NCI-H446 (cell line): ENCODE measurements around the gene C3orf18.
"Not testable (repeated sequence)": the region's sequence is repeated elsewhere in the genome, so short reads cannot be mapped to it uniquely, and the experiment has no call there.

Experiments used
- DNase-seq, 2 experiments: peaks; one replicate each; lab custom pipeline; 2025; lab: John Stamatoyannopoulos, UW

The C3orf18 gene

DNA sequence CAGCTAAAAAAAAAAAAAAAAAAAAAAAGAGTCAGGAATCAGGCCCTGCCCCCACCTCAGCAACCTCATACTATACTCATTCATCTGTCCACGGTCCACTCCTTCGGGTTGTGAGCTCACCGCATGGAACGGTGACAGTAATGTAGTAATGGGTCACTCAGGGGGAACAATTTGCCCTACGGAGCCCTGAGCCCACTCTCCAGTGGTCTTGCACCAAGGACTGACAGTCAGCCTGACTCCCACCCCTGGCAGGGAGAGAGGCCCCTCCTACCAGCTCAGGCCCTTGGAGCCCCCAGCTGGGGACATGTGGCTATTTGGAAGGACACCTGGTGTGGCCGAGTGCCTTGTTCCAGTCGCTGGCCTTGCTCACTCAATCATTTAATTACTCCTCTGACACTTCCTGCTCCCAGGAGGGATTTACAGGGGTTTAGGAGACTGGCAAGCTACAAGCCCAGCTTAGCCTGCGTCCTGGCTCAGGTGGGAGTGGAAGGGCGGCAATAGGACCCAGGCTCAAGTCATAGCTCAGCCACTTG is 44.2 kb downstream of the C3orf18 start:
- DNase-seq = no peak

DNA sequence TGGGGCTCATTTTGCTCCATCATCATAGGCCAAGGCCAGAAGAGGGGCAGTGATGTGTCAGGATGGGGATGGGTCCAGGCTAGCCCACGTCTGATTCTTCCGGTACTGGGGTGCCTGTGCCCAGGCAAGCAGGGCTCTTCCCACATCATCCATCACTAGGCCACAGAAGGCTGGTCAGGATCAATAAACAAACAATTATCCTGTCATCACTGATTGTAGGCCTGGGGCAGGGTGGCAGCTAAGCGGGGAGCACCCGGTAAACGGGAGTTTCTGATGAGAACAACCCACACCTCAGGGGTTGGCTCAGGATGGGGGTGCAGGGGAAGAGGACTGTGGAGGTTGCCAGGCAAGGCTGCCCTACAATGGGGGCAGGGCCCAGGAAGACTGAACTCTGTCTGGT is 46.0 kb downstream of the C3orf18 start:
- DNase-seq = no peak

DNA sequence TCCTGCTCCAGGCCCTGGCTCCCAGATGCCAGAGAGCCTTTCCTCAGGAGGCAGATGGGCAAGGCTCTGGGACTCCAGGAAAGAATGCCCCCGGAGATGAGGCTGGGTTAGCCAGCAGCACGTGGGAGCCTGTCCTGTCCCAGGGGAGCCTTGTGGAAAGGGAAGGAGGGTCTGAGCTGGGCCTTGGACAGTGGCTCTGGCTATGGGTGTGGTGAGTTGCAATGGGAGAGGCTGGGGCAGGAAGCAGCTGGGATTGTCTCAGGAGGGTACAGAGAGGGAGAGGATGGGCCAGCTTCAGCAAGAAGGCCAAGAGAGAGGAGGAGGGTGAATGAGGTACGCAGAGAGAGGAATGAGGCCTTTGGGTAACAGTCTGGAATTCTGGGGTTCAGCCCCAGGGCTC is 46.7 kb downstream of the C3orf18 start:
- DNase-seq = no peak

DNA sequence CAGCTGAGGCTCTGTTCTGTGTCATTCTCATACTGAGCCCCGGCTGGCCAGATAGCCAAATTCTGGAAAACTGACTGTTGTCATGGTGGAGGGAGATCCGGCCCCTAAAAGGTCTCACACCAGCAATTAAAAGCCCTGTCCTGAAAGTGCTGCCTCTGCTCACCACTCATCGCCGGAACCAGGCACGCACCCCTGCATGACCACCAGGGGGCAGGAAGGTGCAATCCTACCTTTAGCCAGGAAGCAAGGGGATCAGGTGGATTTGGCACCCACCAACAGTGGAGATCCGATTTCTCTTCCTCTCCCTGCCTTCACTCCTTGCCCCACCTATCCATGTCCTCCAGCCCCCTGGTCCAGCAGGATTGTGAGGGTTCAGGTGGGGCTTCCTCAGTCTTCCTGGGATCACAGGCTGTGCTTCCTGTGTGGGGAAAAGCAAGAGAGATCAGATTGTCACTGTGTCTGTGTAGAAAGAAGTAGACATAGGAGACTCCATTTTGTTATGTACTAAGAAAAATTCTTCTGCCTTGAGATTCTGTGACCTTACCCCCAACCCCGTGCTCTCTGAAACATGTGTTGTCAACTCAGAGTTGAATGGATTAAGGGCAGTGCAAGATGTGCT is 48.0 kb downstream of the C3orf18 start:
- peak in 1 of 2 experiments; percentile 2 for DNase-seq

GRCh38 chr3:50518436-50518835 is 49.1 kb downstream of the C3orf18 start:
- DNase-seq = peak; percentile 5 to 74

DNA sequence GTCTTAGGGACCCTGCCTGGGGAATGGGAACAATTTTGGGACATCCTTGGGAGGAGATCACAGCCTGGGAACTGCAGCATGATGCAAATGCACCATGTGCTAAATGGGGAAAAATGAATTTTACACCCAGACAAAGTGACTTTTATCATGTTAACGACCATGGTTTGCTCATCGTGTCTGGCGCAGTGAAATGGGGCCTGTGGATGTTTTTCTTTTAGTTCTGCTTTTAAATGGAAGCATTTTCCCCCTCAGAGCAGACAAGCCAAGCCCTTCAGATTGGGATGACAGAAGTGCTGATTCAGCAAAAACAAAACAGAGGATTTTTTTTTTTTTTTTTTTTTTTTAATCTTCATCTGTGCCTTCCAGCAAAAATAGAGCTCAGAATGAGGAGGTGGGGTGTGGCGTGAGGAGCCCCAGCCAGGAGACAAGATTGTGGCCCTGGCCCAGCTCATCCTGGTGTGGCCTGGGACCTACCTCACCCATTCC is 49.8 kb downstream of the C3orf18 start:
- DNase-seq = no peak

DNA sequence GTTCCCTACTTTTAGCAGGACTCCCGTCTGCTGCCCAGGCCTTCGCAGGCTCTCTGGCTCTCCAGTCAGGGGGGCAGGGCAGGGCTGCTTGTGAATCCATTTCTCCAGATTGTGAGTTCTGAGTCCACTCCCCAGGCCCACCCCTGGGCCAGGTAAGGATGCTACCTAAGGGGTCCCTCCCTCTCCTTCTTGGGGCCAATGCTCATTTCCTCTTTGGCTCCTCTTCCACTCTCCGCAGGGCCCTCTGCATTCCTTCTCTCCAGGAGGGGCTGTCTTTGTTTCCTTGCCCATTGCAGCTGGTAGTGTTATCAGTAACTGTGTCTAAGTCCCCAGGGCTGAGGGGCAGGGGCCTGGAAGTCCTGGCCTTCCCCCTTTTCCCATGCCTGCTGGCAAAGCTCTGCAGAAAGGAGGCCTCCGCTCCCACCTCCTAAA is 51.1 kb downstream of the C3orf18 start:
- no peak for DNase-seq

GRCh38 chr3:50515565-50516439 is 51.7 kb downstream of the C3orf18 start:
- DNase-seq = peak in 1 of 2 experiments; percentile 3

DNA sequence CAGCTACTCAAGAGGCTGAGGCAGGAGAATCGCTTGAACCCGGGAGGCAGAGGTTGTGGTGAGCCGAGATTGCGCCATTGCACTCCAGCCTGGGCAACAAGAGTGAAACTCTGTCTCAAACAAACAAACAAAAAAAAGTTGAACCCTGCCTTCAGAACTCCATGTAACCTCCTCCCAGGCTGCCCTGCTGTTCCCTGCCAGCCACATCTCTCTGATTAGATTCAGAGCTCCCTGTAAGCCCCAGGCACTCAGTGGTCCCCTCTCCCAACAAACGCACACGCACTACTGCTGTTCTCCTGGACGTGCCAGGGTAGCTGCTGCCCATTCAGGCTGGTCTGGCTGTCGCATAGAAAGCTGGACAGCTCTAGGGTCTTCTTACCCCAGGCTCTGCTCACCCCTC is 54.6 kb downstream of the C3orf18 start:
- not testable (repeated sequence) for DNase-seq

DNA sequence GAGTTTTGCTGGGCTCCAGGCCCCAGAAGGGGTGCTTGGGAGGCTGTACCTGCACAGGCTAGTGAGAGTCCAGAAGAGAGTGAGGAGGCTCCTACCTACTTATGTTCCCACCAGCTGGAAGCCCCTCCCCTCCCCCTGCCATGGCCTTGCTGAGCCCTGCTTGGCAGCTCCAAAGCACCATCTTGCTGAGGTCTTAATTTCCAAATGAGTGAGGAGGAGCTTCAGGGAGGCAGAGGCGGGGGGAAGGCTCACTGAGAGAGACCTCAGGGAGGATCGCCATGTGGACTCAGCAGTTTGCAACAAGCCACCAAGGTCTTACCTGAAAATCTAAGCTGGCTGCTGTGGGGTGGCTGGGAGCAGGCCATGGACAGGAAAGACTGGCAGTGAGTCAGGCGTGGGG is 55.4 kb downstream of the C3orf18 start:
- no peak for DNase-seq

GRCh38 chr3:50510325-50510724 is 57.2 kb downstream of the C3orf18 start:
- DNase-seq = no peak

DNA sequence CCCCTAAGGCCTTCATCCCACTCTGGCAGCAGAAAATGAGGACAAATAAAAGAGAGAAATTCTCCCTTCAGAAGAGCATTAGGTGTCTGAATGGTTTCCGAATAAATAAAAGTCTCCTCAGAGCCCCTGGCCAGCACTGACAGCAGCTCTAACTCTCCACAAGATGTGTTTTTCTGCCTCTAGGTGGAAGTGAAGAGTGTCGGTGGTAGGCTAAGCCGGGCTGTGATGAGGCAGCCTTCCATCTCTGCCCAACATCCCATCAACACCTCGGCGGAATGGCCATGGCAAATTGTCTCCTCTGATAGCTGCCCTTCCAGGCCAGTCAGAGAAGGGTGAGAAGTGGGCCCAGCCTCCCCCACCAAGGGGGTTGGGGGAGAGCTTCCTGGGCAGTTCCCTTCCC is 57.8 kb downstream of the C3orf18 start:
- no peak for DNase-seq

GRCh38 chr3:50508821-50509220 is 58.7 kb downstream of the C3orf18 start:
- DNase-seq = no peak
